A549 treated with CpdA at 1 μM for 4 hours (cell line): ENCODE data around the gene GPAM. TPM values are rescaled to one million over a fixed set of nuclear protein-coding genes. Genes with fewer than 3 reads are reported as not detected.

ENCODE experiments used
- total RNA-seq: library from RNA; stranded (reverse); fragments of 200-300 nt; extraction: Qiagen RNA extraction; gene quantifications from 5 replicates; pipeline ENCODE4 v1.2.3, GENCODE V29; 2022; ENCODE audit warnings: low read depth

Gene GPAM
- total RNA-seq = 5.9 to 6.9 TPM (median 6.8 TPM) in 5 replicates

GRCh38 chr10:112183329-112184051 is at the start of gene GPAM:
GPAM (minus strand) TSS chr10:112183765; CDS start chr10:112181784, 1,981 bp downstream.

Other genes starting within 250 kb of the GPAM start
- not detected in 5 replicates for gene TECTB, start 99.6 kb upstream of the GPAM start, total RNA-seq
- 0.08 to 0.21 TPM (median 0.13 TPM) in 5 replicates for gene ACSL5, start 190.4 kb upstream of the GPAM start, total RNA-seq